GM18907 (cell line): ENCODE results near the gene BBOX1.
"Not testable (repeated sequence)": the region's sequence is repeated elsewhere in the genome, so short reads cannot be mapped to it uniquely, and the experiment has no call there.

Source experiments
- ATAC-seq: cut with Tn5 transposase; IDR thresholded peaks from one replicate; pipeline ENCODE4 v1.9.1; 2021; ENCODE audit warnings: mild to moderate bottlenecking, moderate library complexity; ENCODE audit not compliant: unreplicated experiment

BBOX1 gene

DNA sequence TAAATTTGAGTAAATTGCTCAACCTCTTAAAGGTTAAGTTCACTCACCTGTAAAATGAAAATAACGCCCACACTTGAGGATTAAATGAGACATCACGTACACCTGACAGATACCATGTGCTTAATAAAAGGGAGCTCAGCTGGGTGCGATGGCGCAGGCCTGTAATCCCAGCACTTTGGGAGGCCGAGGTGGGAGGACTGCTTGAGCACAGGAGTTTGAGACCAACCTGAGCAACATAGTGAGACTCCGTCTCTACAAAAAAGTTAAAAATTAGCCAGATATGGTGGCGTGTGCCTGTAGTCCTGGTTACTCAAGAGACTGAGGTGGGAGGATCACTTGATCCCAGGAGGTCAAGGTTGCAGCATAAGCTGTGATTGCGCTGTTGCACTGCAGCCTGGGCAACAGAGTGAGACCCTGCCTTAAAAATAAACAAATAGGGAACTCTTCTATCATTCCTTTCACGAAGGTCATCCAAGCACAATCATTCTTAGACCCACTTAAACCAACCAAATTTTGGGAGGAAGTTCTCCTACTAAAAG lies 134.1 kb downstream of the BBOX1 start:
- ATAC-seq, result no peak

DNA sequence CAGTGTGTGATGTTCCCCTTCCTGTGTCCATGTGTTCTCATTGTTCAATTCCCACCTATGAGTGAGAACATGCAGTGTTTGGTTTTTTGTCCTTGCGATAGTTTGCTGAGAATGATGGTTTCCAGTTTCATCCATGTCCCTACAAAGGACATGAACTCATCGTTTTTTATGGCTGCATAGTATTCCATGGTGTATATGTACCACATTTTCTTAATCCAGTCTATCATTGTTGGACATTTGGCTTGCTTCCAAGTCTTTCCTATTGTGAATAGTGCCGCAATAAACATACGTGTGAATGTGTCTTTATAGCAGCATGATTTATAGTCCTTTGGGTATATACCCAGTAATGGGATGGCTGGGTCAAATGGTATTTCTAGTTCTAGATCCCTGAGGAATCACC lies 134.9 kb downstream of the BBOX1 start:
- ATAC-seq, result not testable (repeated sequence)
